ENCODE results near the gene AMACR.

The AMACR gene

GRCh38 chr5:34054400-34054729, 46.5 kb upstream of the AMACR start:
- Histone ChIP-seq H3K9me3 (replicated peaks in 1 of 2; ENCODE audit: control insufficient read depth in 2 of 2, insufficient read depth in 1 of 2, low read depth in 1 of 2, low read length in 2 of 2) (no peaks in the 10 kb centered on the region), H3K79me1 (ENCODE audit: low read depth, low read length) (no peaks in the 10 kb centered on the region), H3K9ac (ENCODE audit: low read depth, low read length, poor library complexity) (no peak overlapping the region), H3K27ac (replicated peaks; ENCODE audit: low read length) (no peak overlapping the region), H4K91ac (ENCODE audit: low read depth, low read length, poor library complexity) (no peak overlapping the region), H2BK5ac (ENCODE audit: low read length) (no peak overlapping the region), H2BK120ac (ENCODE audit: low read depth, low read length) (no peak overlapping the region), H2AK5ac (ENCODE audit: low read depth, low read length) (no peak overlapping the region), H2BK12ac (ENCODE audit: low read length) (no peak overlapping the region), H3K4me3 (ENCODE audit: low read length in 2 of 2) (no peak overlapping the region), H3K27me3 (ENCODE audit: control insufficient read depth in 3 of 3, insufficient read depth in 3 of 3, low read depth in 1 of 3, low read length in 3 of 3) (no peaks in the 10 kb centered on the region), H3K4me2 (ENCODE audit: insufficient read depth, low read length, poor library complexity, severe bottlenecking) (no peak overlapping the region), H3K4ac (ENCODE audit: low read length) (no peak overlapping the region), H2BK15ac (ENCODE audit: low read length) (no peak overlapping the region), H4K8ac (ENCODE audit: low read depth, low read length) (no peak overlapping the region), H3K36me3 (replicated peaks in 1 of 2; ENCODE audit: control insufficient read depth in 2 of 2, insufficient read depth in 2 of 2, low read length in 2 of 2) (peaks cover 0 to 36% of the 10 kb centered on the region in 2 donors), H3K18ac (ENCODE audit: low read length) (no peak overlapping the region), H3K23ac (ENCODE audit: low read depth, low read length, poor library complexity) (no peak overlapping the region), H3K4me1 (ENCODE audit: control insufficient read depth in 2 of 2, insufficient read depth in 1 of 2, low read depth in 1 of 2, low read length in 2 of 2) (peaks cover 3 to 8% of the 10 kb centered on the region in 2 donors), H2AFZ (ENCODE audit: low read length) (no peak overlapping the region), H3K14ac (ENCODE audit: low read length) (no peak overlapping the region)
- DNase-seq (ENCODE audit: low spot score), result no peak
- no CpG with 5 or more reads among the region's 1 CpG for whole genome bisulfite sequencing, 2 donors (ENCODE audit: extremely low coverage in 2 of 2, insufficient read length in 2 of 2, insufficient replicate concordance in 1 of 2)

DNA sequence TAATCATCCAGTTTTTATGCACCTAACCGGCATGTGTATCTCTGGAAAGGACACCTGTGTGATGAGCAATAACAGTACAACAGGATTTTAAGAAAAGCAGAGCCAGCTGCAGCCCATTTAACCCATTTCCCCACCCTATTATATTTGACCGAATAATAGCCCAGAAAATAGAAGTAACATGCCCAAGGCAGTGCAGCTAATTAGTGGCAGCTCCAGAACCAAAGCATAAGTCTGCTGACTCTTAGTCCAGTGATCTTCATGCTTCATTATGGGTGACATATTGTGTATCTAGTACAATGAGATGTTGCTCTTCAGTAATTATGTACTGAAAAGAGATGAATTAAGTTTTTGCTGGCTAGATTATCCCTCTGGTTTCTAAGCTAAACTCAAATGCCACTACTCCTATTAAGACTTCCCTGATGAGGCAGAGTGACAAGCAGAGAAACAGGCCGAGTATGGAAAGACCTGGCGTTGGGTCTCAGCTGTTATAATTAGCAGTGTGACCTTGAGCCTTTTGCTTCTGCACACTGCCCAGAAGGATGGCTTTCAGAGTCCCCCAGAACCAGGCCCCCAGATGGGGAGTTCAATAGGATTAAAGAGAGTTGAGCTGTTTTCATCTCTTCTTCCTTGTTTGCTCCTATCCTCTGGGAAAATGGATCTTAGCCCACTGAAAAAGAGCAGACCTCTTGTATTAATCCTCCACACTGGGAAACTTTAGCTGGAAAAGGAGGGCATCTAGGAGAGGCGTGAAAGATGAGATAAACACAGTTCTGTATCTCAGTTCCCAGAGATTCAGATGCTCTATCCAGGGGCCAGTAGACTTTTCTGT, 45.9 kb upstream of the AMACR start:
- no peak overlapping the region for H2BK120ac ChIP-seq (ENCODE audit: low read depth, low read length)

DNA sequence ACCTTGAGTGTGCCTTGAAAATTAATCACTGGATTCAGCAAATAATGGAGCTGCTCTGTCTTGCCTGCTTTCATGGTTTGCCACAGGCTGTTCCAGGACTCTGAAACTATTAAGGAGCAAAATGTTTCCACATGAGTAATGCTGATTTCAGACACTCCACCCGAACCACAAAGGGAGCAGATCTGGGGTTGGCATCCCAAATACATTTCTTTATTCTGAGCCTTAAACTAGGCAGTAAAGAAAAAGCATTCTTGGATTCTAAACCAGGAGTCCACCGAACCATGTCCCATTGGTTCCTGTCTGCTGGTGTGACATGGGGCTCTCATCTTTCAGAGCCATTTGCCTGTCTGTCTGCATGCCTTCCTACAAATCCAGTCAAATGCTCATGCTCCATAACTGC, 45.3 kb upstream of the AMACR start:
- Histone ChIP-seq H2BK5ac (ENCODE audit: low read length) (no peak overlapping the region), H3K4me1 (ENCODE audit: control insufficient read depth in 2 of 2, insufficient read depth in 1 of 2, low read depth in 1 of 2, low read length in 2 of 2) (peaks cover 3 to 6% of the 10 kb centered on the region in 2 donors), H3K79me1 (ENCODE audit: low read depth, low read length) (no peaks in the 10 kb centered on the region), H3K9ac (ENCODE audit: low read depth, low read length, poor library complexity) (no peak overlapping the region), H2BK15ac (ENCODE audit: low read length) (no peak overlapping the region), H4K8ac (ENCODE audit: low read depth, low read length) (no peak overlapping the region), H3K27me3 (ENCODE audit: control insufficient read depth in 3 of 3, insufficient read depth in 3 of 3, low read depth in 1 of 3, low read length in 3 of 3) (no peaks in the 10 kb centered on the region), H2AK5ac (ENCODE audit: low read depth, low read length) (no peak overlapping the region), H3K14ac (ENCODE audit: low read length) (no peak overlapping the region), H2BK120ac (ENCODE audit: low read depth, low read length) (no peak overlapping the region), H3K27ac (replicated peaks; ENCODE audit: low read length) (no peak overlapping the region), H3K4me2 (ENCODE audit: insufficient read depth, low read length, poor library complexity, severe bottlenecking) (no peak overlapping the region), H3K36me3 (replicated peaks in 1 of 2; ENCODE audit: control insufficient read depth in 2 of 2, insufficient read depth in 2 of 2, low read length in 2 of 2) (peaks cover 0 to 34% of the 10 kb centered on the region in 2 donors), H3K23ac (ENCODE audit: low read depth, low read length, poor library complexity) (no peak overlapping the region), H3K4ac (ENCODE audit: low read length) (no peak overlapping the region), H2BK12ac (ENCODE audit: low read length) (no peak overlapping the region), H4K91ac (ENCODE audit: low read depth, low read length, poor library complexity) (no peak overlapping the region), H3K18ac (ENCODE audit: low read length) (no peak overlapping the region), H3K9me3 (replicated peaks in 1 of 2; ENCODE audit: control insufficient read depth in 2 of 2, insufficient read depth in 1 of 2, low read depth in 1 of 2, low read length in 2 of 2) (no peaks in the 10 kb centered on the region), H2AFZ (ENCODE audit: low read length) (no peak overlapping the region), H3K4me3 (ENCODE audit: low read length in 2 of 2) (no peak overlapping the region)
- DNase-seq (ENCODE audit: low spot score), result no peak
- no CpG with 5 or more reads among the region's 2 CpGs for WGBS, 2 donors (ENCODE audit: extremely low coverage in 2 of 2, insufficient read length in 2 of 2, insufficient replicate concordance in 1 of 2)

More for the DNA sequence above, 45.9 kb upstream of the AMACR start:
- no CpG with 5 or more reads among the region's 5 CpGs for WGBS, 2 donors (ENCODE audit: extremely low coverage in 2 of 2, insufficient read length in 2 of 2, insufficient replicate concordance in 1 of 2)
- Histone ChIP-seq H3K14ac (ENCODE audit: low read length) (no peak overlapping the region), H2AK5ac (ENCODE audit: low read depth, low read length) (no peak overlapping the region), H3K18ac (ENCODE audit: low read length) (no peak overlapping the region), H3K9ac (ENCODE audit: low read depth, low read length, poor library complexity) (no peak overlapping the region), H2BK15ac (ENCODE audit: low read length) (no peak overlapping the region), H4K8ac (ENCODE audit: low read depth, low read length) (no peak overlapping the region), H3K4me1 (ENCODE audit: control insufficient read depth in 2 of 2, insufficient read depth in 1 of 2, low read depth in 1 of 2, low read length in 2 of 2) (peaks cover 3 to 8% of the 10 kb centered on the region in 2 donors), H2AFZ (ENCODE audit: low read length) (no peak overlapping the region), H2BK5ac (ENCODE audit: low read length) (no peak overlapping the region), H3K4ac (ENCODE audit: low read length) (no peak overlapping the region), H3K4me3 (ENCODE audit: low read length in 2 of 2) (no peak overlapping the region), H3K27ac (replicated peaks; ENCODE audit: low read length) (no peak overlapping the region), H3K36me3 (replicated peaks in 1 of 2; ENCODE audit: control insufficient read depth in 2 of 2, insufficient read depth in 2 of 2, low read length in 2 of 2) (peaks cover 0 to 35% of the 10 kb centered on the region in 2 donors), H3K27me3 (ENCODE audit: control insufficient read depth in 3 of 3, insufficient read depth in 3 of 3, low read depth in 1 of 3, low read length in 3 of 3) (no peaks in the 10 kb centered on the region), H3K23ac (ENCODE audit: low read depth, low read length, poor library complexity) (no peak overlapping the region), H2BK12ac (ENCODE audit: low read length) (no peak overlapping the region), H3K9me3 (replicated peaks in 1 of 2; ENCODE audit: control insufficient read depth in 2 of 2, insufficient read depth in 1 of 2, low read depth in 1 of 2, low read length in 2 of 2) (no peaks in the 10 kb centered on the region), H3K79me1 (ENCODE audit: low read depth, low read length) (no peaks in the 10 kb centered on the region), H4K91ac (ENCODE audit: low read depth, low read length, poor library complexity) (no peak overlapping the region), H3K4me2 (ENCODE audit: insufficient read depth, low read length, poor library complexity, severe bottlenecking) (no peak overlapping the region)
- DNase-seq (ENCODE audit: low spot score), result no peak

DNA sequence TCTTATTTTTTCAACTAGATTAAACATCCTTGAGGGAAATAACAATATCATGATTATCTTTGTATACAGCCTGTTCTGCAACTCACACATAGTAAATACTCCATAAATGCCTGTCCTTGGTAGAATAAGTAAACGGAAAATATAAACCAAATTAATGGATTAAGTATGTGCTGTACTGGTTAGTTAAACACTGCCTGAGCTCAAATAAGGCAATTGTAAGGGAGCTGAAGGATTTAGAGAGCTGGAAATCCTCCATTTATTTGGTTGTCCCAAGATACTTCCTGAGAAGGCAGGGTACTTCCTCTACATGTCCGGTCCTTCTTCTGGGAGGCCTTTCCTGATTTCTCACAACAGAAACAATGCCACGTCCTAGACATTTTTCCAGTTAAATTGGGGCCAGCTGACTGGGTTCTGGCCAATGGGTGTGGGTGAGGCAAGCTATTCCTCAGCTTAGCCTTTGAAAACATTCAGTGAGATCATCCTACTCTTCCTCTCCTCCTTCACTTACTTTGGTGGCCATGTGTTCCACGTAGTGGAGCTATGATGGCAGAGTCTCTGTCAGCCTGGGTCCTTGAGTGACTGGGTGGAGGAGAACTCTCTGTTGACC, 43.6 kb upstream of the AMACR start:
- DNase-seq (ENCODE audit: low spot score), result no peak
- peaks cover under 1 to 28% of the 10 kb centered on the region in 2 donors for H3K36me3 ChIP-seq (replicated peaks in 1 of 2; ENCODE audit: control insufficient read depth in 2 of 2, insufficient read depth in 2 of 2, low read length in 2 of 2)

More for the DNA sequence above, 43.6 kb upstream of the AMACR start:
- Histone ChIP-seq H2BK5ac (ENCODE audit: low read length) (no peak overlapping the region), H2AK5ac (ENCODE audit: low read depth, low read length) (no peak overlapping the region), H3K9ac (ENCODE audit: low read depth, low read length, poor library complexity) (no peak overlapping the region), H3K4me3 (ENCODE audit: low read length in 2 of 2) (no peak overlapping the region), H4K91ac (ENCODE audit: low read depth, low read length, poor library complexity) (no peak overlapping the region), H3K4ac (ENCODE audit: low read length) (no peak overlapping the region), H3K4me2 (ENCODE audit: insufficient read depth, low read length, poor library complexity, severe bottlenecking) (no peak overlapping the region), H2BK12ac (ENCODE audit: low read length) (no peak overlapping the region), H3K9me3 (replicated peaks in 1 of 2; ENCODE audit: control insufficient read depth in 2 of 2, insufficient read depth in 1 of 2, low read depth in 1 of 2, low read length in 2 of 2) (no peaks in the 10 kb centered on the region), H3K14ac (ENCODE audit: low read length) (no peak overlapping the region), H3K27ac (replicated peaks; ENCODE audit: low read length) (no peak overlapping the region), H2BK15ac (ENCODE audit: low read length) (no peak overlapping the region), H3K4me1 (ENCODE audit: control insufficient read depth in 2 of 2, insufficient read depth in 1 of 2, low read depth in 1 of 2, low read length in 2 of 2) (peaks cover 3 to 6% of the 10 kb centered on the region in 2 donors), H3K23ac (ENCODE audit: low read depth, low read length, poor library complexity) (no peak overlapping the region), H3K18ac (ENCODE audit: low read length) (no peak overlapping the region), H2AFZ (ENCODE audit: low read length) (no peak overlapping the region), H3K27me3 (ENCODE audit: control insufficient read depth in 3 of 3, insufficient read depth in 3 of 3, low read depth in 1 of 3, low read length in 3 of 3) (no peaks in the 10 kb centered on the region), H4K8ac (ENCODE audit: low read depth, low read length) (no peak overlapping the region), H2BK120ac (ENCODE audit: low read depth, low read length) (no peak overlapping the region), H3K79me1 (ENCODE audit: low read depth, low read length) (no peaks in the 10 kb centered on the region)
- no CpG with 5 or more reads among the region's 4 CpGs for WGBS, 2 donors (ENCODE audit: extremely low coverage in 2 of 2, insufficient read length in 2 of 2, insufficient replicate concordance in 1 of 2)

Data from neuronal stem cell (in vitro differentiated cells).